Ovary (tissue), 3 donors: ENCODE data around the gene AKAP7.

Experiments
- CTCF ChIP-seq, 3 donors: fragments of 450-650 bp in 2 of 3; fragments of 200-600 bp in 1 of 3; IDR thresholded peaks; one replicate each; pipeline versions ENCODE4 v1.5.1 to v1.8.0; 2016 to 2022; ENCODE audit warnings: antibody characterized with exemption in 3 of 3, mild to moderate bottlenecking in 1 of 3
- EP300 ChIP-seq: sonication (generic); formaldehyde crosslinking; IDR thresholded peaks from one replicate; pipeline ENCODE4 v1.6.1; 2017; ENCODE audit warnings: antibody characterized with exemption
- POLR2A ChIP-seq: fragments of 450-650 bp; IDR thresholded peaks from one replicate; pipeline ENCODE4 v1.6.1; 2017; ENCODE audit warnings: antibody characterized with exemption, mild to moderate bottlenecking, moderate library complexity
- donor health status: DM: no; HTN: no; CAD: no.

- TF ChIP-seq POLR2A (no peak), CTCF (IDR thresholded peaks at IDR 0.05) (no peak), EP300 (no peak)
Measured at GRCh38 chr6:131265939-131266338, 130.7 kb downstream of the AKAP7 start.
